Cardiac fibroblast (primary cell): ENCODE data around the gene OSM.

Experiments
- DNase-seq, 2 donors: peaks; one replicate each; pipeline versions ENCODE4 v3.0.0 to v3.0.0-alpha.2; 2010; ENCODE audit warnings: low read depth in 2 of 2
- H3K4me3 ChIP-seq, 2 donors: replicated peaks in 1 of 2; 1 replicate in 1 of 2; 2 replicates in 1 of 2; pipeline ENCODE4 v1.5.1; 2011; ENCODE audit warnings: low read depth in 2 of 2, low read length in 2 of 2, mild to moderate bottlenecking in 2 of 2, moderate library complexity in 1 of 2
- TF ChIP-seq, protein P1 (sequence below): IDR thresholded peaks from one replicate; pipeline ENCODE4 v1.5.1; 2011; ENCODE audit warnings: low read depth, mild to moderate bottlenecking, low read length, inconsistent platforms

The OSM gene

GRCh38 chr22:30289141-30289979 is 22.7 kb upstream of the OSM start, which contains the start of gene CASTOR1:
Gene CASTOR1, minus strand, starts transcription at chr22:30289505. Its CDS starts 8 bp downstream, at chr22:30289497.
- DNase-seq = peak; percentile 98 to 99
- H3K4me3 ChIP-seq = peak within 1 kb of the TSS; percentile 68 to 91
- TF ChIP-seq, protein P1, sequence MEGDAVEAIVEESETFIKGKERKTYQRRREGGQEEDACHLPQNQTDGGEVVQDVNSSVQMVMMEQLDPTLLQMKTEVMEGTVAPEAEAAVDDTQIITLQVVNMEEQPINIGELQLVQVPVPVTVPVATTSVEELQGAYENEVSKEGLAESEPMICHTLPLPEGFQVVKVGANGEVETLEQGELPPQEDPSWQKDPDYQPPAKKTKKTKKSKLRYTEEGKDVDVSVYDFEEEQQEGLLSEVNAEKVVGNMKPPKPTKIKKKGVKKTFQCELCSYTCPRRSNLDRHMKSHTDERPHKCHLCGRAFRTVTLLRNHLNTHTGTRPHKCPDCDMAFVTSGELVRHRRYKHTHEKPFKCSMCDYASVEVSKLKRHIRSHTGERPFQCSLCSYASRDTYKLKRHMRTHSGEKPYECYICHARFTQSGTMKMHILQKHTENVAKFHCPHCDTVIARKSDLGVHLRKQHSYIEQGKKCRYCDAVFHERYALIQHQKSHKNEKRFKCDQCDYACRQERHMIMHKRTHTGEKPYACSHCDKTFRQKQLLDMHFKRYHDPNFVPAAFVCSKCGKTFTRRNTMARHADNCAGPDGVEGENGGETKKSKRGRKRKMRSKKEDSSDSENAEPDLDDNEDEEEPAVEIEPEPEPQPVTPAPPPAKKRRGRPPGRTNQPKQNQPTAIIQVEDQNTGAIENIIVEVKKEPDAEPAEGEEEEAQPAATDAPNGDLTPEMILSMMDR = no peak

DNA sequence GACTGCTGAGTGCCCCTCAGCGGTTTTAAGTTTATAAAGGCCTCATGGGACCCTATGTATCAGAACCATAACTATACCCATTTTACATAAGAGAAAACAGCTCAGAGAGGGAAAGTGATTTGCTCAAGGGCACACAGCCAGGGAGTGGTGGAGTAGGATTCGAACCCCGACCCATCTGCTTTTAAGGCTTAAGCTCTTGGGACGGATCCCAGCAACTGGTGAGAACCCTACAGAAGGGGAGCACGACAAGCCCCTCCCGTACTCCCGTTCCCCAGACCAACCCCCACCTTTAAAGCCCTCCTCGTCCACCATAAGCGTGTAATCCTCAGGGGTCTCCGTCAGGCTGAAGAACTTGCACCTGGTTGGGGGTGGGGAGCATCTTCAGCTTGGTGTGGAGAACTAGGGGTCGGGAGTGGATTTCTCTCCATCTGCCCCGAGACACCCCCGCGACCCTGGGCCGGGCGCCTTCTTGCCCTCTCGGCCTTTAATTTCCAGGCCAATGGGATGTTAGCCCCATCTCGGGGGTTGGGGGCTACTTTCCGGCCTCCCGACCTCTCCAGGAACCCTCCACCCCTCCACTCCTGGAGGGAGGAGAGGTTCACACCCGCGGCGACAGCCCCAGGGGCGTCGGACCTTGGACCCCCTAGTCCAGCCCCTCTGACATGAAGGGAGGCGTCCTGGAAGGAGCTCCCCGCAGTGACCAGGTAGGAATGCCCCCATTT is 21.9 kb upstream of the OSM start:
- H3K4me3 ChIP-seq = peak overlapping the region; percentile 68 to 91
- TF ChIP-seq, protein P1 = no peak
- DNase-seq = no peak

DNA sequence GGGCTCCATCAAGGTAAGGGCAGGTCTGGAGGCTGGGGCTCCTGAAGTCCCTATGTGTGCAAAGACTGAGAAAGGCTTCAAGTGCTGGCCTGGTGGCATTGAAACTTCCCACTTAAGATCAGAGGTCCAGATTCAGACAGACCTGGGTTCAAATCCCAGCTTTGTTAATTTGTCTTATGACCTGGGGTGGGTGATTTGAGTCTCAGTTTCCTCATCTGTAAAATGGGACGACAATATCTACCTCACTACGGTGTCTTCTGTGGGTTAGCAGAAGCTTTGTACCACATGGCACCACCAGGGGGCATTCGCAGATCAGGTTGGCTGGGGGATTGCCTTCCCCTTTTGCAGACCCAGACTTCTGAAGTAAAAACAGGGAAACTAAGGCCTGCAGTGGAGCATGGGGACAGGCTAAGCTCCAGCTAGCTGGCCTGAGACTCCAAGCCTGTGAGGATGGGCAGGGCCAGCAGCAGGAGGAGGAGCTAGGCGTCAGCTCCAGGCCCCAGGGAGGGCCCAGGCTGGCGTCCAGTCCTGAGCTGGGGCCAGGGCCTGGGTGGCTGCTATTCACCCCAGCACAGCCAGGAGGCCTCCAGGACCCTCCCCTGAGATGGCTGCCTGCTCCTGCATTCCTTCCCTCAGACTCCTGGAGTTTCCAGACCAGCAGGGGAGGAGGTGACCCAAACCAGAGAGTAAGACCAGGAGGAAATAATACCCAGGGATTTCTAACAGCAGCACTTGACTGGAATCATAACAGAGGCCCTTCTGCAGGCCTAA is 21.2 kb upstream of the OSM start:
- DNase-seq = peak; percentile 89 to 97
- TF ChIP-seq, protein P1 = peak; percentile 70
- peak overlapping the region; percentile 68 to 91 for H3K4me3 ChIP-seq

DNA sequence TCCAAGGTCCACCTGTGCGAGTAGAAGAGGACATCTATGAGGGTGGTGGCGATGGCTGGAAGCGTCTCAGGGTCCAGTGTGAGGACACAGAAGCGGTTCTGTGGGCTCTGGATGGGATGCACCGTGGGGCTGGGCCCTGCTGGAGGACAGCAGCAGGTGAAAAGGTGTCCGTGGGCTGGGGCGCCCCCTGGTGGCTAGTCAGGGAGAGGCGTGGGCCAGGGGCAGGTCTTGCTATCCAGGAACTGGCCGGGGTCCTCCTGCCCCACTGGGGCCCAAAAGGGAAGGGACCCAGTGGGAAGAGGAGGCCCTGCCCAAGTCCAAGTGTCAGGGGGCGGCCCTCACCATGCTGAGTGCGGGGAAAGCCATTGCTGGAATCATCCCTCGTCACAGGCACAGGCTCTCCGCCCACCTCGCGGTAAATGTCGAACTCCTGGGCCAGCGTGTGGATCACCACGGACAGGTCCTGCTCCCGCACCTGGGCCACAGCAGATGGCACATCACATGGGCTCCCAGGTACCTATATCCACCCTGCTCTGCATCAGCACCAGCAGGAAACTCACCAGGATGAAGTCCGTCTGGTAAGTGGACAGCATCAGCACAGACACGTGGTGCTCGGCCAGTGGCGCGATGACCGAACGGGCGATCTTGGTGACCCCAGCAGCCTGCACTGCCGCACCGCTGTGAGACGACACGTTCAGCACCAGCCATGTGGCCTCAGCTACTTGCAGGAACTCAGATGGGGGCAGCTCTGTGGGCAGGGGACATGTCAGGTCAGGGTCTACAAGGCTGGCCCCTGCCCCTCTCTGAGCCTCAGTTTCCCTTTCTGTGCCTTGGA is 20.4 kb upstream of the OSM start:
- TF ChIP-seq, protein P1 = peak; percentile 90
- peak; percentile 57 to 66 for DNase-seq
- no peak overlapping the region for H3K4me3 ChIP-seq

DNA sequence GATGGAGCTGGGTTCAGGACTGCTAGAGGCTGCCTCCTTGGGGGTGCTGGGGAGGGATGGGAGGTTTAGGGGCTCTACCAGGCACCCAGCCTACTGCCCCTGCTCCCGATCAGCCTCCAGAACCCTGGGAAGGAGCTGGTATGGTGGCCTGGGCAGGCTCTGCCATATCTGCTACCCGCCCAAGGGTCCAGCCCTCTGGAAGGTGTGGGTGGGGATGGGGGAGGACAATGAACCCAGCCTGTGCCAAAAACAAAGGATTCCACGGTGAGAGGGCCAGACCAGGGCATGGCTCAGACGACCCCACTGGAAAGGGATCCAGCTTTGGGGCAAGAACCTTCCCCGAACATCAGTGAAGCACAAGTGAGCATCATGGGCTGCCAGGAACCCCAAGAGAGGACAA is 19.7 kb upstream of the OSM start:
- TF ChIP-seq, protein P1 = no peak
- DNase-seq = no peak
- no peak overlapping the region for H3K4me3 ChIP-seq

- H3K4me3 ChIP-seq = no peak overlapping the region
- TF ChIP-seq, protein P1 = no peak
Observed at GRCh38 chr22:30285846-30286200, 19.2 kb upstream of the OSM start.

More at GRCh38 chr22:30285846-30286200, 19.2 kb upstream of the OSM start:
- DNase-seq = no peak
